ENCODE data around the gene SLC35F4.

The SLC35F4 gene

GRCh38 chr14:57871459-57872080 is 5.7 kb upstream of the SLC35F4 start:
- peaks cover 4% of the 10 kb centered on the region for H3K27me3 ChIP-seq
- TF ChIP-seq CTCF (IDR thresholded peaks at IDR 0.05; ENCODE audit: low read depth, low read length), result peak; percentile 58
- H3K4me1 ChIP-seq, result no peaks in the 10 kb centered on the region
- no peaks in the 10 kb centered on the region for H3K9me3 ChIP-seq
- no peak overlapping the region for H3K4me3 ChIP-seq (ENCODE audit: low read depth, low read length)
- no peaks in the 10 kb centered on the region for H3K36me3 ChIP-seq
- DNase-seq, result peak; percentile 18

GRCh38 chr14:57870686-57871457 is 5.0 kb upstream of the SLC35F4 start:
- no peaks in the 10 kb centered on the region for H3K36me3 ChIP-seq
- DNase-seq, result no peak
- no peaks in the 10 kb centered on the region for H3K9me3 ChIP-seq
- peaks cover 11% of the 10 kb centered on the region for H3K27me3 ChIP-seq
- no peak for TF ChIP-seq CTCF (IDR thresholded peaks at IDR 0.05; ENCODE audit: low read depth, low read length)
- H3K4me3 ChIP-seq (ENCODE audit: low read depth, low read length), result no peak overlapping the region
- no peaks in the 10 kb centered on the region for H3K4me1 ChIP-seq

GRCh38 chr14:57869617-57870016 is 3.7 kb upstream of the SLC35F4 start:
- Histone ChIP-seq H3K4me1 (no peaks in the 10 kb centered on the region), H3K4me3 (ENCODE audit: low read depth, low read length) (no peak overlapping the region), H3K27me3 (peaks cover 20% of the 10 kb centered on the region), H3K9me3 (no peaks in the 10 kb centered on the region), H3K36me3 (no peaks in the 10 kb centered on the region)
- DNase-seq, result no peak
- TF ChIP-seq CTCF (IDR thresholded peaks at IDR 0.05; ENCODE audit: low read depth, low read length), result no peak

- no peaks in the 10 kb centered on the region for H3K36me3 ChIP-seq
- no peak overlapping the region for H3K4me3 ChIP-seq (ENCODE audit: low read depth, low read length)
- DNase-seq, result no peak
- no peaks in the 10 kb centered on the region for H3K4me1 ChIP-seq
- no peak for TF ChIP-seq CTCF (IDR thresholded peaks at IDR 0.05; ENCODE audit: low read depth, low read length)
- peaks cover 34% of the 10 kb centered on the region for H3K27me3 ChIP-seq
- H3K9me3 ChIP-seq, result no peaks in the 10 kb centered on the region
Measured at GRCh38 chr14:57866199-57866705, 360 bp upstream of the SLC35F4 start.

GRCh38 chr14:57865066-57865402 is 858 bp downstream of the SLC35F4 start:
- Histone ChIP-seq H3K4me1 (no peaks in the 10 kb centered on the region), H3K9me3 (no peaks in the 10 kb centered on the region), H3K36me3 (no peaks in the 10 kb centered on the region), H3K4me3 (ENCODE audit: low read depth, low read length) (no peak overlapping the region), H3K27me3 (peaks cover 34% of the 10 kb centered on the region)
- no peak for TF ChIP-seq CTCF (IDR thresholded peaks at IDR 0.05; ENCODE audit: low read depth, low read length)
- DNase-seq, result no peak

GRCh38 chr14:57864659-57865058 is 1.2 kb downstream of the SLC35F4 start:
- Histone ChIP-seq H3K4me1 (no peaks in the 10 kb centered on the region), H3K9me3 (no peaks in the 10 kb centered on the region), H3K36me3 (no peaks in the 10 kb centered on the region), H3K4me3 (ENCODE audit: low read depth, low read length) (no peak overlapping the region), H3K27me3 (peaks cover 34% of the 10 kb centered on the region)
- TF ChIP-seq CTCF (IDR thresholded peaks at IDR 0.05; ENCODE audit: low read depth, low read length), result no peak
- no peak for DNase-seq

Measured in BE2C (cell line).